HG03103 (cell line): ENCODE measurements around the gene CPNE6.
A peak's percentile ranks its signal among the peaks of the same experiment; 100 is the strongest.

ENCODE experiments used
- ATAC-seq: cut with Tn5 transposase; IDR thresholded peaks from one replicate; pipeline ENCODE4 v1.9.1; 2021; ENCODE audit warnings: low read depth; ENCODE audit not compliant: unreplicated experiment

The CPNE6 gene

DNA sequence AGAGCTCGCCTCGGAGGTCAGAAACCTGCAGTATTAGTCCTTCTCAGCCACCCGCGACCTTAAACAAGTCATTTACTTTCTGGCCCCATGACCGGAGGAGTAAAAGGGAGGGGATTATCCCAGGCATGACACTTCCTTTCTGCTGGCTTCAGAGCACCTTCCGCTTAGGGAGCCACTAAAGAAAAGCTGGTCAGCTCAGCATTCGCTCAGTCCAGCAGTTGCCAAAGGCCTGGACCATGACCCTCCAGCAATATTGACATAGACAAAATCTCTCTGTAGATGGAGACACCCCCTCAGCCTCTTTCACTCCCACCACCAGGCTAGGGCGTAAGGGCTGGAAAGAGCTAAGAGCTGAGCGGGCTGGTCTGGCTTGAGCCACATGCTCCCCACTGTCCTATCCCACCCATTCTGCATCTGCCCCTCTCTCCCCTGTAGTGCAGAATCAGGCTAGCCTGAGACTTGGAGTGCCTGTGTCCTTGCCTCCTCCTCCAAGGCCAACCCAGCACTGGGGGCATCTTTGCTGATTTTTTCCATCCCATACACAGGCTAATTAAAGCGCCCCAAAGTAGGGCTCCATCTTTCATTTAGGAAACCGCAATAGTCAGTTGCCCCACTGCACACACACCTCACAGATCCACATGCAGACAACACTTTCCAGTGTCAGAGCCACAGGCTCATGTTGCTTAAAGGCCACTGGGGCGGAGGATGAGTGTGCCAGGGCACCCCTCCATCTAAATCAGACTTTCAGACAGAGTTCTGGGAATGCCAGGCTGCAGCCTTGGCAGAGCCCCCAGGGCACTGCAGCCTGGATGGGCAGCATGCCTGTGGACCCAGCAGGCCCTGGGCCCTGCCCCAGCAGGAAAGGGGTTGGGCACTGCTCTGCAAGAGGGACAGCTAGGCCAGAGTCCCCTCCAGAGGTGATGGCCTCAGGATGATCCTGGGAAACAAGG, 4.0 kb upstream of the CPNE6 start:
- no peak for ATAC-seq

DNA sequence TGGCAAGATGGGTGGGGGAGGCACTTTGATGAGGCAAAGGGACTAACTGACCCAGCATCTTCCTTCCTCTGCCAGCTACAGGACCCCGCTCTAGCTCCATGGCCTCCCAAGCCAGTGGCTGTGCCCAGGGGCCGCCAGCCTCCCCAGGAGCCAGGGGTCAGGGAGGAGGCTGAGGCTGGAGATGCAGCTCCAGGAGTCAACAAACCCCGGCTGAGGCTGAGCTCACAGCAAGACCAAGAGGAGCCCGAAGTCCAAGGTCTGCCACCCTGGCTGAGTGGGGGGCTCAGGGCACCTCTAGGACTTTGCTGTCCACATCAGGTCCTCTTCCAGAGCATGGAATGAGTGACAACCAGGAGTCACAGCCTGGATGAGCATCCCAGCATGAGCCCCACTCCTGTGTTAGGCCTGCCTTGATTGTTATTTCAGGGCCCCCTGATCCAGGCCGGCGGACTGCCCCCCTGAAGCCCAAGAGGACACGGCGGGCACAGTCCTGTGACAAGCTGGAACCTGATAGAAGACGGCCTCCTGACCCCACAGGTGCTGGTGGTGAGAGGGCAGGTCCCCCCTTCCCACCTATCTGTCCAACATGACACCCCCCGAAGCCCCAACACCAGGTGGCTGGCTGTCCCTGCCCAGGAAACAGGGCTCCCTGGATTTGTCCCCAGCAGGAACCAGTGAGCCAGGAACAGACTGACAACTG, 2.5 kb upstream of the CPNE6 start:
- ATAC-seq: no peak

DNA sequence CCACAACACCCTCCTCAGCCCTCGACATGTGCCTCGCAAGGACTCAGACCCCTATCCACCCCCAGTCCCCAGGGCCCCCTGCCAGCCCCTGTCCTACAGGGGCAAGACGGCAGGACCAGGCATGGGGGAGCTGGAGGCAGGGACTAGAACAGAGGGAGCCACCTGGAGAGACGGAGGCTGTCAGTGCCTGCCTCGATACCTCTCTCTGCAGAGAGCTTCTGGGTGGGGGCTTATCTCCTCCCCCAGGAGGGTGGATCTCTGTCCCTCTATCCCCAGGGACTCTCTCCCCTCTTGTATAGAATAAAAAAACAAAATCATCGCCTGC, 2.0 kb upstream of the CPNE6 start:
- ATAC-seq: no peak

DNA sequence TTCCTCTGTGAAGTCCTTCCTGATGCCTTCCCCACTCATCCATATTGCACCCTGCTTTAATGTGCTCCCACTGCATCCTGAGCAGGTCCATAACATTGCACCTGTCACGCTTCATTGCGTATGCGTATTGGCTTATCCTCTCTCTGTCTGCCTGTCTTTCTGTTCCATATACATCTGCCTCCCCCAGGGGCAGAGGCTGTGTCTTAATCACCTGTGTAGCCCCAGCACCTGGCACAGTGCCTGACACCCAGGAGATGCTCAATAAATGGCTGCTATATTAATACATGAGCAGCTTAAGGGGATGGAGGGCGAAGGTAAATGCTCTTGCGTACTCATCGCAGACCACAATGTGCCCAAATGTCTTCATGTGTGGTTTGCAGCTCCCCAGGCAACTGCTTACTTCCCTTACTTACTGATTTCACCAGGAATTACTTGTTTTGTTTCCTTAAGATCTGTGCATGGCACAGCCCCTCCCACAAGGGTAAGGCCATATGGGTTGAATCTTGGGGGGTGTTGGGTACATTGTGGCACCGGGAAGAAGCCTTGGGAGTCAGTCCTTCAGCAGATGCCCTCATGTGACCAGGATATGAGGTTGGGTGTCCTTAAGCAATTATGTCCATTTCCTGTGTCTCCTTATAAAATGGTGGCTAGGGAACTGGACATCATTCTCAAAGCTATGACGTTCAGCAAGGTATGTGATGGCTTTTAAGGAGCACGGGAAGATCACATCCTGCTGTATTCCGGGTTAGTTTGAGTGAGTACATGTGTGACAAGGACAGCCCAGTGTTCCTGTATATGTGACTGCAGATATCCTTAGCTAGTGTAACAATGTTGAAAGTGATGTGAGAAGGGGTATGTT, 848 bp upstream of the CPNE6 start:
- no peak for ATAC-seq

DNA sequence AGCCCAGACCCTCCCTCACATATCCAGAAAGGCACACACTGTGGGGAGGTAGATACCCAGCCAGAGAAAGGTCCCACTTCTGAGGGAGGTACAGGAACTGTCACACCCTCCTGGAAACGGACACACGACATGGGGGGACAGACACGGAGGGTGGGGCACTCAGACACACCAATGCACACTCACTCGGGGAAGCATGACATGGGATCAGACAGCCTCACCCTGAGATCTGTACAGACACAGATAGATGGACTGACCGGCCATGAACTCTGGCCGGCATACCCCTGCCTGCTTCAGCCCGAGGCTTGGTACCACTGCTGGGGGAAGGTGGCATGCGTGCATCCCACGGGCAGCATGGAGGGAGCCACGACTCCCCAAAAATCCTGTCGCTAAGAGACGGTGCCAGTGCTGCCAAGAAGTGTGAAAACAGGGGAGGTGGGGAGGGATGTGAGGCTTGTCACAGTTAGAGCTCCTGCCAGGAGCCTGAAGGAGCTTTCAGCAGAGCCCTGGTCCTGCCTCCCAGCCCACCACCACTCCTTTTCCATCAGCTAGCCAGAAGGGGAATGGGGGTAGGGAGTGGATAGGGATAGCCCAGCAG, 571 bp downstream of the CPNE6 start:
- no peak for ATAC-seq

DNA sequence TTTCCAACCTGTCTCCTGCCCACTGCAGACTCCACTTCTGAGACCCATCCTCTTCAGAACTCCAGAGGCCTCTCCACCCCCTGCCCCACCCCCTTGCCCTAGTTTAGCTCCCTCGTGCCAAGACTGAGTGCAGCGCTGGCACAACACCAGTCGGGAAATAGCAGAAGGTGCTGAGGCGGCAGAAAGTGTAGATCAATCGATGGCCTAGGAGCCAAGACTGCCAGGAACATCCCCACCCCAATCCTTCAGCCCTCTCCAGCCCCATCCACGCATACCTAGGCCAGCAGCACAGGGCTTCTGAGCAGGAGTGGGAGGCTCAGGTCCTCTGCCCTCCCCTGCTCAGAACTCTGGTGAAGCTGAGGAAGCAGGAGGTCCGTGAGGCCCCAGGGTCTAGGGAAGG, 1.1 kb downstream of the CPNE6 start:
- ATAC-seq: no peak

DNA sequence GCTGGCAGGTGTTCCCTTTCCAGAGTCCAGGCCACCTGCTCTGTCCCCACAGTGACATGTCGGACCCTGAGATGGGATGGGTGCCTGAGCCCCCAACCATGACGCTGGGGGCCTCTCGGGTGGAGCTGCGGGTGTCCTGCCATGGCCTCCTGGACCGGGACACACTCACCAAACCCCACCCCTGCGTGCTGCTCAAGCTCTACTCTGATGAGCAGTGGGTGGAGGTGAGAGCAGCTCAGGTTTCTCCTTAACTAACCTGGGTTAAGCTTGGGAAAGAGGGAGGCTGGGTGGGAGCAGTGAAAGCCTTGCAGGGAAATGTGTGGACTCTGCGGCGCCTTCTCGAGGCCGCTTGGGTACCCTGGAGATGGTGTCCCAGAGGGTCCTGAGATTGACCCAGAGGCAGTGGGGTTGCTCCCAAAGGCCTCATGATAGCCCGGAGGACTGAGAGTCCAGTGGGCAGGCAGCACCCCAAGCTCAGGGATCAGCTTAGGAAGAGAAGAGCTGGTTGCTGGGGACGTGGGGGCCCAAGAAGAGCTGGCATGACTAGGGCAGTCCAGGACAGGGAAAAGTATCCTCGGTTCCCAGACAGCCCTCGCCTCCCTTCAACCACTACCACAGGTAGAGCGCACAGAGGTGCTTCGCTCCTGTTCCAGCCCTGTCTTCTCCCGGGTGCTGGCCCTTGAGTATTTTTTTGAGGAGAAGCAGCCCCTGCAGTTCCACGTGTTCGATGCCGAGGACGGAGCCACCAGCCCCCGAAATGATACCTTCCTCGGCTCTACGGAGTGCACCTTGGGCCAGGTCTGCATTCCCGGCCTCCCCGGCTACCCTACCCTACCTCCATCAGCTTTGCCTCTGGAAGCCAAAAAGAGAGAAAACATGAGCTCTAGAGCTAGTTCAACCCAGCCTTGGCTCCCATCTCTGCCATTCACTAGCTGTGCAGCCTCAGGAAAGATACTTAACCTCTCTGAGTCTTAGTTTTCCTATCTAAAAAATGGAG, 1.8 kb downstream of the CPNE6 start:
- ATAC-seq: no peak

DNA sequence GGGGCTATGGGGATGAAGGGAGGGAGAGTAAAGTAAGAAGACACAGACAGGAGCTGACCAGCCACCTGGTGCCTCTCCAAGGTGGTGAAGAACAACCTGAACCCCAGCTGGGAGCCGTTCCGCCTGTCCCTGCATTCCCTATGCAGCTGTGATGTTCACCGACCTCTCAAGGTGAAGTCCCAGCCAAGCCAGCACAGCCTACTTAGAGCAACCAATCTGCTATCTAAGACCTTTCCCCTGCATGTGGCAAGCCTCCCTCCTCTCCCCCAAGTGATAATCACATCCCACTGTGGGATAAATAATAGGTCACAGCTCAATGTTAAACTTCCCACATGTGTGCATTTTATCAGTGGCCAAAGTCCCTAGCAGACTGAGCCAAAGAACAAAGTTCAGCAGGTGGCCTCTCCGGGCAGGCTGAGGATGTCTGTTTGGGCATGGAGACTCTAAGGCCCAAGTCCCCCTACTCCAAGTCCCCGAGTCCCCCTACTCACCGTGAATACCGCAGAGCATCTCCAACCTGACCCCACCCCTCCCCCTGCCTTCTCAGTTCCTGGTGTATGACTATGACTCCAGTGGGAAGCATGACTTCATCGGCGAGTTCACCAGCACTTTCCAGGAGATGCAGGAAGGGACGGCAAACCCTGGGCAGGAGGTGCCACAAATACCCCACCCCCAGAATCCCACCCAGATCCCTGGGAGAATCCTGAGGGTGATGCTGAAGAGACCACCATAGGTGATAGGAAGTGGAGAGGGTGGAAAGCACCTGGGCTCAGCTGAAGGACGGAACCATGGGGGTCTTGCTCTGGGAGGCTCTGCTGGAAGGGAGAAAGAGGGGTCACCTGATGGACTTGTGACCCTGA, 3.5 kb downstream of the CPNE6 start:
- ATAC-seq: no peak

DNA sequence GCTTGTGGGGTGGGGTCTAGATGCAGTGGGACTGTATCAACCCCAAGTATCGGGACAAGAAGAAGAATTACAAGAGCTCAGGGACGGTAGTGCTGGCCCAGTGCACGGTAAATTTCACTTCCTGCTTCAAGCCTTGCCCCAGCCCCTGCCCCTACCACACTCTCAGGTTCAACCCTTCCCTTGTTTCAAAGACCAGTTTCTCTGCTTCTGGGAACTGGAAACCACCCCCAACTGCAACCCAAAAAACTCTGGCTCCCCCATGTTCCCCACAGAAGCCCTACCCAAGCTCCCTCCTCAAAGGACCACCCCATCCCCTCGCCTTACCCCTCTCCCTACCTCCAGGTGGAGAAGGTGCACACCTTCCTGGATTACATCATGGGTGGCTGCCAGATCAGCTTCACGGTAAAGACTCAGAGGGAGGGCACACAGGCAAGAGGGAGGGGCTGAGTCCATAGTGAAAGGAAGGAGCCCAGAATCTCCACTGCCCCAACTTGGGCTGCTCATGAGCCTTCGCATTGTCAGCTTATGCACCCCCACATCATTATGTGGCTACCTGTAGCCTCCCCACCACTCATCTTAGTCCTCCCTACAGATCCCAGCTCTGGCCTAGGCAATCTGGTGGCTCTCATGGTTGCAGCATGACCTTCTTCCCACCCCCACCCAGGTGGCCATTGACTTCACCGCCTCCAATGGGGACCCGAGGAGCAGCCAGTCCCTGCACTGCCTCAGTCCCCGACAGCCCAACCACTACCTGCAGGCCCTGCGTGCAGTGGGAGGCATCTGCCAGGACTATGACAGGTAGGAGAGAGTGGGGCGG, 4.3 kb downstream of the CPNE6 start:
- no peak for ATAC-seq

DNA sequence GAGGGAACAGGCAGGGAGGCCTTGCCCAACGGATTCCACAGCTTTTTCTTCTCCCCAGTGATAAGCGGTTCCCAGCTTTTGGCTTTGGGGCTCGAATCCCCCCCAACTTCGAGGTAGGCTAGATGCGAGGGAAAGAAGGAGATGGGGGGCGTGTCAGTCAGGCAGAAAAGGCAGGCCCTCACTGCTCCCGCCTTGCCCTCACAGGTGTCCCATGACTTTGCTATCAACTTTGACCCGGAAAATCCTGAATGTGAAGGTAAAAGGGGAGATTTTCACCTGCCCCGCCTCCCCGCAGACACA, 4.9 kb downstream of the CPNE6 start:
- no peak for ATAC-seq

DNA sequence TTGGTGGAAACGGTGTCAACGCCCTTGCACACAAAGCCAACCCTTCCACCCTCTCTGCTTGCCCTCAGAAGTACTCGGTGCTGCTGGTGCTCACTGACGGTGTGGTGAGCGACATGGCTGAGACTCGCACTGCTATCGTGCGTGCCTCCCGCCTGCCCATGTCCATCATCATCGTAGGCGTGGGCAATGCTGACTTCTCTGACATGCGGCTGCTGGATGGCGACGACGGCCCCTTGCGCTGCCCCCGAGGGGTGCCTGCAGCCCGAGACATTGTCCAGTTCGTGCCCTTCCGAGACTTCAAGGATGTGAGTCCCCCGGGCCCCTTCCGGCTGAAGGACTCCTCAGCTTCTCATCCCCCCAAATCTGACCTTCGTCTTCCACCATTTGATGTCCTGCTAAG, 5.7 kb downstream of the CPNE6 start:
- ATAC-seq: no peak

DNA sequence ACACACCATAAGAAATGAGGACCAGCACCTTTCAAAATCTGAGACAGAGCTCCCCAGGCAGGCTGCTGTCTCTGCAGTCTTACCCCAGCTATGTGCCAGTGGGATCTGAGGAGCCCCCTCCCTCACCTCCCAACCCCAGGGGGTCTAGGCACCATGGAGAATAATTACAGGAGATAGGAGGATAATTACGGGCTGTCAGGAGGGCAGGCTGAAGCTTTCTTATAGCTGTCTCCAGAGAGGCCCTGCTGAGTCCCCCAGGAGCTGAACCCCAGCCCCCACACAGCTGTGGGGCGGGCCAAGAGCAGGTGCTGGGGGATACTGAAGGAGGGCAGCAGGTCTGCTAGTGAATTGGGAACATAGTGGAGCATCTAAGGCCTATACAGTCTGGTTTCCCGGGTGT, 6.8 kb downstream of the CPNE6 start:
- no peak for ATAC-seq

DNA sequence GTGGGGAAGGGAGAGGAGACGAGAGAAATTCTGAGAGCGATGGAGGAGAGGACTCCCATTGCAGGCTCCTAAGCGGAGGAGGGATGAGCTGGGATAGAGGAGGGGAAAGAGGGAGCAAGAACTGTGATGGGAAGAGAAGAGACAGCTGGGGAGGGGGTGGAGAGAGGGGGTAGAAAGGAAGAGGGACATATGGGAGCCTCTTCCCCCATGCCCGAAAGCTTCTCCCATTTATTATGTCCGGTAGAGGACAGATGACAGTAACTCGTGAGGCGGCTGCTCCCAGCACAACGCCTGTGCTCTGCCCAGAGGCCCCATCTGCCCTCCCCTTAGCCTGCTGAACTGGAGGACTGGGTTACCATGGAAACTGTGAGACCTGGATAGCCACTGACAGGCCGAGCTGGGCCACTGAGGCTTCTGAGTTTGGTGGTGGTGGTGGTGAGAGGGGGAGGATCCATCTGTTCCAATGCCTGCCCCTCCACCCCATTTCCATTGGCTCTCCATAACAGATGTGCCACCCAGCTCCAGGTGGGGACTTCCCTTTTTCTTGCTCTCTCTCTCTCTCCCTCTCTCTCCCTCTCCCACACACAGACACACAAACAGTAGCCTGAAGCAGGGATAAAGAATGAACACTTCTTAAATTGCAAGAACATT, 8.3 kb downstream of the CPNE6 start:
- ATAC-seq: no peak

DNA sequence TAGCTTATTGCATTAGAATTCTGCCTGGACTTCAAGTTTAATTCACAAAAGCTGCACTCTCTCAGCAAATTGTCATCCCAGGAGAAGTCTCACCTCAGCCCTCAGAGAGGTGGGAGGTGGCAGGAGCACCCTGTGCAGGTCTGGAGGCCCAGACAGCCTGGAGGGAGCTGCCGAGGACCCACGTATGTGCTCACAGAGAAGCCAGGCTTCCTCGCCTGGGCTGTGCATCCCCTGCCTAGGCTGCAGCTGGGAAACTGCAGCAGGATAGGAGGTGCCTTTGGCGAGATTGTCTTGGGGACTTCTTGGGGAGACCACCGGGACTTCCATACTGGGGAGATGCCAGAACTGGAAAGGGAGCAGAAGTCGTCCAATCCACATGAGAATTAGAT, 8.8 kb downstream of the CPNE6 start:
- ATAC-seq: no peak

DNA sequence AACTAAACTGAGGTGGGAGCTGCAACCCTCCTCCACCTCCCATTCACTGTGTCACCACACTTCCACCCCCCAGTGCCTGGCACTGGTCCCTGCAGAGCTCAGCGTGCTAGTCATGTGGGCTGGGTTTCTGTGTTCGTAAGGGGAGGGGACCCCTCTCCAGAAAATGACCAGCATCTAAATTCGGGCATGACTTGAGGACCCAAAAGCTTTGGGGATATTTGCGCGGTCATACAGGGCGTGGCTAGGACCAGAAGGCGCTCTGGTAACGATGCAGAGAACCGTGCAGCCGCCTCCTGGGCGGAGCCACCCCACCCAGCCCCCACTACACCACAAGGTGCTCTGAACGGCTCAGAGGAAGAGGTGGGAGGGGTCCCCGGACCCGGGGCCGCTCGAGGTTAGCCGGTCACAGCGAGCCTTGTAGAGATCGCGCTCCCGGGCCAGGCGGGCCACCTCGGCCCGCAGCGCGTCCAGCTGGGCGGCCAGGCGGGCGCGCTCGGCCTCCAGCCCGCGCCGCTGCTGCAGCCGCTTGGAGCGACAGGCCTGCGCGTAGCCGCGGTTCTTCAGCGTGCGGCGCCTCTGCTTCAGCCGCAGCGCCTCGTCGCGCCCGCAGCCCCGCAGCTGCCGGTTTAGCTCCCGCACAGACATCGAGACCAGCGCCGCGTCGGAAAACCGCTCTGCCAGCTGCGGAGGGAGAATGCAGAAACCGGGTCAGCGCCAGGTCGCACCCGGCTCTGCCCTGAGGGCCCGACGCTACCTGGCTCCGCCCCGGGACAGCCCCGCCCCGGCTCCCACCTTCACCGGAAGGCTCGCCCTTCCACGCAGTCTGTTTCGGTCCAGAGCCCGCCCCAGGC, 9.8 kb downstream of the CPNE6 start:
- peak; percentile 83 for ATAC-seq

DNA sequence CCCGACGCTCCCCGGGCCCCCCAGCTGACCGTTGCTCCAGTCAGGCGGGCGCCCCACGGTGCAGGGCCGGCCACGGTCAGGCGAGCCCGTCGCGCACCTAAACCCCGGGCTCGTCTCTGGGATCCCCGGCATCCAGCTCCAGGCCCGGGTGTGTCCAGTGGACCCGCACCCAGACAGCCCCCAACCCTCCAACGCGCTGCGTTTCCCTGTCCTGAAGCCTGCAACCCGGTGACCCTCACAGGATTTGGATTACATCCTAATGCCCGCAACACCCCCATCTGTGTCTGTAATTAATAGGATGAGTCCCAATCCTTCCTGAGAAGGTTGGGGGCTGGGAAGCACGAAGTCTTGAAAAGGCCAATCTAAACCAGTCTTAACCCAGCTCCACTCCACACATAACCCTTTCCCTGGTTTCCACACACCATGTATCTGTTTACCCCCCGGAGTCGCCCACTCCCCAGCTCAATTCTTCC, 10.4 kb downstream of the CPNE6 start:
- ATAC-seq: no peak
